ENCODE results near the gene GALNTL6. TPM values are rescaled to one million over a fixed set of nuclear protein-coding genes. Genes with fewer than 3 reads are reported as not detected.

Gene GALNTL6
- total RNA-seq, 6 donors from 2014 or later, result 0.26 to 18.9 TPM; not detected in 4

- Histone ChIP-seq H3K4me1 (no peaks in the 10 kb centered on the region), H3K9me3 (no peaks in the 10 kb centered on the region), H3K27me3 (no peaks in the 10 kb centered on the region), H3K4me3 (no peak overlapping the region), H3K27ac (no peak overlapping the region), H3K36me3 (no peaks in the 10 kb centered on the region)
- DNase-seq (no peak), ATAC-seq (ENCODE audit: low FRiP score in 2 of 2) (no peak)
- WGBS, 2 donors, result 31 to 55% methylated on average over 2 of the region's 2 CpGs
- TF ChIP-seq CTCF (IDR thresholded peaks at IDR 0.05) (no peak), POLR2A (IDR thresholded peaks at IDR 0.05) (no peak), POLR2AphosphoS5 (IDR thresholded peaks at IDR 0.05) (no peak), EP300 (IDR thresholded peaks at IDR 0.05) (no peak)
Measured at GRCh38 chr4:171985129-171985528, 171.9 kb downstream of the GALNTL6 start.

GRCh38 chr4:171993247-171993646 lies 180.0 kb downstream of the GALNTL6 start:
- WGBS, 2 donors, result 70 to 89% methylated on average over 1 of the region's 1 CpG
- no peaks in the 10 kb centered on the region for H3K9me3 ChIP-seq
- DNase-seq (no peak), ATAC-seq (ENCODE audit: low FRiP score in 2 of 2) (no peak)
- no peak for TF ChIP-seq CTCF (IDR thresholded peaks at IDR 0.05)
- no peak for TF ChIP-seq POLR2AphosphoS5 (IDR thresholded peaks at IDR 0.05)
- TF ChIP-seq EP300 (IDR thresholded peaks at IDR 0.05), result no peak
- TF ChIP-seq POLR2A (IDR thresholded peaks at IDR 0.05), result no peak
- H3K4me1 ChIP-seq, result no peaks in the 10 kb centered on the region
- no peak overlapping the region for H3K27ac ChIP-seq
- no peaks in the 10 kb centered on the region for H3K36me3 ChIP-seq
- H3K27me3 ChIP-seq, result no peaks in the 10 kb centered on the region
- H3K4me3 ChIP-seq, result no peak overlapping the region

GRCh38 chr4:172007889-172008288 lies 194.7 kb downstream of the GALNTL6 start:
- no peaks in the 10 kb centered on the region for H3K4me1 ChIP-seq
- no peak overlapping the region for H3K4me3 ChIP-seq
- H3K27me3 ChIP-seq, result no peaks in the 10 kb centered on the region
- no peak for TF ChIP-seq POLR2AphosphoS5 (IDR thresholded peaks at IDR 0.05)
- TF ChIP-seq CTCF (IDR thresholded peaks at IDR 0.05), result no peak
- TF ChIP-seq EP300 (IDR thresholded peaks at IDR 0.05), result no peak
- no peak for TF ChIP-seq POLR2A (IDR thresholded peaks at IDR 0.05)
- no peaks in the 10 kb centered on the region for H3K36me3 ChIP-seq
- no peak overlapping the region for H3K27ac ChIP-seq
- ATAC-seq (ENCODE audit: low FRiP score in 2 of 2) (no peak), DNase-seq (no peak)
- H3K9me3 ChIP-seq, result no peaks in the 10 kb centered on the region

- 67 to 78% methylated on average over 3 of the region's 3 CpGs for WGBS, 2 donors
- H3K4me3 ChIP-seq, result no peak overlapping the region
- no peaks in the 10 kb centered on the region for H3K36me3 ChIP-seq
- DNase-seq (no peak), ATAC-seq (ENCODE audit: low FRiP score in 2 of 2) (no peak)
- H3K4me1 ChIP-seq, result no peaks in the 10 kb centered on the region
- TF ChIP-seq POLR2AphosphoS5 (IDR thresholded peaks at IDR 0.05) (no peak), POLR2A (IDR thresholded peaks at IDR 0.05) (no peak), EP300 (IDR thresholded peaks at IDR 0.05) (no peak), CTCF (IDR thresholded peaks at IDR 0.05) (no peak)
- no peak overlapping the region for H3K27ac ChIP-seq
- H3K27me3 ChIP-seq, result no peaks in the 10 kb centered on the region
- no peaks in the 10 kb centered on the region for H3K9me3 ChIP-seq
Measured at GRCh38 chr4:172009446-172010230, 196.4 kb downstream of the GALNTL6 start.

GRCh38 chr4:172011196-172011595 lies 198.0 kb downstream of the GALNTL6 start:
- no peaks in the 10 kb centered on the region for H3K4me1 ChIP-seq
- TF ChIP-seq POLR2AphosphoS5 (IDR thresholded peaks at IDR 0.05), result no peak
- 66 to 79% methylated on average over 1 of the region's 1 CpG for WGBS, 2 donors
- no peaks in the 10 kb centered on the region for H3K36me3 ChIP-seq
- H3K27me3 ChIP-seq, result no peaks in the 10 kb centered on the region
- H3K9me3 ChIP-seq, result no peaks in the 10 kb centered on the region
- no peak overlapping the region for H3K4me3 ChIP-seq
- ATAC-seq (ENCODE audit: low FRiP score in 2 of 2) (no peak), DNase-seq (no peak)
- H3K27ac ChIP-seq, result no peak overlapping the region
